Calu3 (cell line): ENCODE measurements around the gene CHST9. TPM values are rescaled to one million over a fixed set of nuclear protein-coding genes. Genes with fewer than 3 reads are reported as not detected.
"Not testable (repeated sequence)": the region's sequence is repeated elsewhere in the genome, so short reads cannot be mapped to it uniquely, and the experiment has no call there.

Source experiments
- Bru-seq: library from RNA; stranded (reverse); fragments of 400-500 nt; gene quantifications from one replicate; lab custom pipeline; 2021; lab: Mats Ljungman, UMichigan
- BruChase-seq, 2 experiments: library from RNA; stranded (reverse); fragments of 400-500 nt; gene quantifications; one replicate each; lab custom pipeline; 2021; lab: Mats Ljungman, UMichigan
- BruUV-seq: library from RNA; stranded (reverse); fragments of 400-500 nt; replicated peaks from 2 replicates; lab custom pipeline; 2021; lab: Mats Ljungman, UMichigan
- CTCF ChIA-PET: fragments of 300-600 bp; sonication (Branson Sonifier 250); formaldehyde crosslinking; loops from one replicate; lab custom pipeline; 2022; ENCODE audit warnings: antibody characterized with exemption; lab: Charles Lee
- DNase-seq: peaks from one replicate; pipeline ENCODE4 v3.0.0; 2022
- H3K27ac Mint-ChIP-seq: one replicate; pipeline ENCODE4 v1.8.0; 2022; ENCODE audit warnings: mixed read lengths; ENCODE audit not compliant: unreplicated experiment
- H3K27me3 Mint-ChIP-seq: one replicate; pipeline ENCODE4 v1.8.0; 2022; ENCODE audit warnings: mixed read lengths; ENCODE audit not compliant: unreplicated experiment
- H3K36me3 Mint-ChIP-seq: one replicate; pipeline ENCODE4 v1.8.0; 2022; ENCODE audit warnings: mild to moderate bottlenecking, moderate library complexity, mixed read lengths; ENCODE audit not compliant: insufficient read depth, unreplicated experiment
- H3K4me1 Mint-ChIP-seq: one replicate; pipeline ENCODE4 v1.8.0; 2022; ENCODE audit warnings: mild to moderate bottlenecking, low read depth, mixed read lengths; ENCODE audit not compliant: unreplicated experiment
- H3K4me3 Mint-ChIP-seq: one replicate; pipeline ENCODE4 v1.8.0; 2022; ENCODE audit warnings: mild to moderate bottlenecking, low read depth, moderate library complexity, mixed read lengths; ENCODE audit not compliant: unreplicated experiment
- H3K9me3 Mint-ChIP-seq: one replicate; pipeline ENCODE4 v1.8.0; 2022; ENCODE audit warnings: low read depth, mixed read lengths; ENCODE audit not compliant: unreplicated experiment
- intact Hi-C: fragments of 100-400 bp; cut with micrococcal nuclease; formaldehyde crosslinking; loops from one replicate; pipeline ENCODE4 v1.10.0; 2022; ENCODE audit not compliant: unreplicated experiment
- long read RNA-seq: library from polyadenylated mRNA; stranded (forward); transcript quantifications from one replicate; pipeline ENCODE4 v2.0.0, GENCODE V29; 2022
- total RNA-seq: library from RNA; stranded (reverse); gene quantifications from 2 replicates; pipeline ENCODE4 v1.2.3, GENCODE V29; 2022
- TF ChIP-seq, protein P1 (sequence below): fragments of 200-600 bp; IDR thresholded peaks from one replicate; pipeline ENCODE4 v1.8.0; 2022; ENCODE audit warnings: antibody characterized with exemption; ENCODE audit not compliant: unreplicated experiment

Gene CHST9, protein sequence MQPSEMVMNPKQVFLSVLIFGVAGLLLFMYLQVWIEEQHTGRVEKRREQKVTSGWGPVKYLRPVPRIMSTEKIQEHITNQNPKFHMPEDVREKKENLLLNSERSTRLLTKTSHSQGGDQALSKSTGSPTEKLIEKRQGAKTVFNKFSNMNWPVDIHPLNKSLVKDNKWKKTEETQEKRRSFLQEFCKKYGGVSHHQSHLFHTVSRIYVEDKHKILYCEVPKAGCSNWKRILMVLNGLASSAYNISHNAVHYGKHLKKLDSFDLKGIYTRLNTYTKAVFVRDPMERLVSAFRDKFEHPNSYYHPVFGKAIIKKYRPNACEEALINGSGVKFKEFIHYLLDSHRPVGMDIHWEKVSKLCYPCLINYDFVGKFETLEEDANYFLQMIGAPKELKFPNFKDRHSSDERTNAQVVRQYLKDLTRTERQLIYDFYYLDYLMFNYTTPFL
- total RNA-seq (50.4 and 56.9 TPM in 2 replicates), Bru-seq, nascent RNA (percentile 93 among the genes with signal in this experiment), BruChase-seq, experiment 1, labeled RNA remaining after a 6-hour chase (percentile 85 among the genes with signal in this experiment), BruChase-seq, experiment 2, labeled RNA remaining after a 2-hour chase (percentile 86 among the genes with signal in this experiment)
- long read RNA-seq, full-length matches to known transcripts = 42 of 69 reads
- long read RNA-seq, partial matches to known transcripts = 7 of 69 reads
- long read RNA-seq, other reads (novel, unspliced or antisense) = 20 of 69 reads

DNA sequence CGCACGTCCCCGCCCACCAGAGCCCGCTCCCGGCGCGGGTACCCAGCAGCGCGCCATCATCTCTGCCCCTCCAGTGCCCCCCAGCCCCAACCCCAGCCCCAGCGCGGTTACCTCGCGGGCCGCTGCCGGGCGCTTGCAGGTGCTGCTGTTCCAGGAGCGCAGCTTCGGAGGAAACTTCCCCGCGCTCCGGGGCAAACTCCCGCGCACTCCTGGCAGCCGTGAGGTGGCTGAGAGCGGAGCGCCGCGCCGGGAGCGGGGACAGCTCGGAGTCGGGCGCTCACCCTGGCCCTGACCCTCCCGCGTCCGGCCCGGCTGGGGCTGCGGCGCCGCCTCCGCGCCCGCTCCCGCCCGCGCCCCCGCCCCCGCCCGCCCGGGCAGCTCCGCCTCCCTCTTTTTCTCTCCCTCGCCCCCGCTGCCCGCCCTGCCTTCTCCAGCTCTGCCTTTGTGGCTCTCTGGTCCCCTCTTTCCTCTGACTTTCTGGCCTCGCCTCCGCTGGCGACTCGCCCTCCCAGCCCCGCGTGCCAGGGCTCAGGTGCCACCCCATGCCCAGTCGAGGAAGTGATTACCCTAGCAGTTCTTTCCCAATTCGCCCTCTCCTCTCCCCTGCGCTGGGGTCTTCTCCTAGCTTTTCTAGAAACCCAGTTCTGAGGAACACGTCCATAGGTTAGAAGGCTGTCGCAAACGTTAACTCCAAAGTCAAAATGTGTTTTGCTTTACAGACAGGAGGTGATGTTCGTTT, at the start of gene CHST9:
CHST9 (minus strand) TSS at position 284 of the 739 bp plus-strand sequence. CDS start 42,499 bp downstream, outside the sequence.
- peak within 1 kb of the TSS; percentile 92 for H3K27ac Mint-ChIP-seq
- TF ChIP-seq, protein P1, sequence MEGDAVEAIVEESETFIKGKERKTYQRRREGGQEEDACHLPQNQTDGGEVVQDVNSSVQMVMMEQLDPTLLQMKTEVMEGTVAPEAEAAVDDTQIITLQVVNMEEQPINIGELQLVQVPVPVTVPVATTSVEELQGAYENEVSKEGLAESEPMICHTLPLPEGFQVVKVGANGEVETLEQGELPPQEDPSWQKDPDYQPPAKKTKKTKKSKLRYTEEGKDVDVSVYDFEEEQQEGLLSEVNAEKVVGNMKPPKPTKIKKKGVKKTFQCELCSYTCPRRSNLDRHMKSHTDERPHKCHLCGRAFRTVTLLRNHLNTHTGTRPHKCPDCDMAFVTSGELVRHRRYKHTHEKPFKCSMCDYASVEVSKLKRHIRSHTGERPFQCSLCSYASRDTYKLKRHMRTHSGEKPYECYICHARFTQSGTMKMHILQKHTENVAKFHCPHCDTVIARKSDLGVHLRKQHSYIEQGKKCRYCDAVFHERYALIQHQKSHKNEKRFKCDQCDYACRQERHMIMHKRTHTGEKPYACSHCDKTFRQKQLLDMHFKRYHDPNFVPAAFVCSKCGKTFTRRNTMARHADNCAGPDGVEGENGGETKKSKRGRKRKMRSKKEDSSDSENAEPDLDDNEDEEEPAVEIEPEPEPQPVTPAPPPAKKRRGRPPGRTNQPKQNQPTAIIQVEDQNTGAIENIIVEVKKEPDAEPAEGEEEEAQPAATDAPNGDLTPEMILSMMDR = no peak
- H3K4me3 Mint-ChIP-seq = peak within 1 kb of the TSS; percentile 99
- DNase-seq = peak; percentile 79
- BruUV-seq = no TSS peak
- no peaks in the 10 kb centered on the region for H3K27me3 Mint-ChIP-seq
- CTCF ChIA-PET = interaction anchor here (1.5 kb wide), 1 partner anchor 167 kb away, joined by 5 read pairs; no protein-coding TSS in a partner anchor
- intact Hi-C loops = loop anchor here (2.0 to 10.0 kb wide), 3 partner anchors 42 to 370 kb away; no protein-coding TSS in a partner anchor
- H3K9me3 Mint-ChIP-seq = no peaks in the 10 kb centered on the region
- peaks cover 64% of the 10 kb centered on the region for H3K4me1 Mint-ChIP-seq
- H3K36me3 Mint-ChIP-seq = peaks cover 27% of the 10 kb centered on the region

DNA sequence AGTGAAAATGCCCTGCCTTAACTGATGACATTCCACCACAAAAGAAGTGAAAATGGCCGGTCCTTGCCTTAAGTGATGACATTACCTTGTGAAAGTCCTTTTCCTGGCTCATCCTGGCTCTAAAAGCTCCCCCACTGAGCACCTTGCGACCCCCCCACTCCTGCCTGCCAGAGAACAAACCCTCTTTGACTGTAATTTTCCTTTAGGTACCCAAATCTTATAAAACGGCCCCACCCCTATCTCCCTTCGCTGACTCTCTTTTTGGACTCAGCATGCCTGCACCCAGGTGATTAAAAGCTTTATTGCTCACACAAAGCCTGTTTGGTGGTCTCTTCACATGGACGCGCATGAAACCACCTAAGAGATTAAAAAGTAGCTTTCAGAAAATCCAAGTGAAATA, 47.2 kb upstream of the CHST9 start:
- H3K9me3 Mint-ChIP-seq, CTCF ChIA-PET, intact Hi-C loops, DNase-seq, H3K36me3 Mint-ChIP-seq, H3K4me3 Mint-ChIP-seq, H3K27me3 Mint-ChIP-seq, H3K27ac Mint-ChIP-seq, BruUV-seq: not testable (repeated sequence)
- H3K4me1 Mint-ChIP-seq = peaks cover 47% of the 10 kb centered on the region

DNA sequence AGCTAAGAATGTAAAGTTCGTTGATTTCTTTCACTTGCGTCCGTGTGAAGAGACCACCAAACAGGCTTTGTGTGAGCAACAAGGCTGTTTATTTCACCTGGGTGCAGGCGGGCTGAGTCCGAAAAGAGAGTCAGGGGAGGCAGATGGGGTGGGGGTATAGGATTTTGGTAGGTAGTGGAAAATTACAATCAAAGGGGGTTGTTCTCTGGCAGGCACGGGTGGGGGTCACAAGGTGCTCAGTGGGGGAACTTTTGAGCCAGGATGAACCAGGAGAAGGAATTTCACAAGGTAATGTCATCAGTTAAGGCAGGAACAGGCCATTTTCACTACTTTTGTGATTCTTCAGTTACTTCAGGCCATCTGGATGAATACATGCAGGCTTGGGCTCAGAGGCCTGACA, 46.6 kb upstream of the CHST9 start:
- H3K4me3 Mint-ChIP-seq, H3K36me3 Mint-ChIP-seq, intact Hi-C loops, H3K9me3 Mint-ChIP-seq, CTCF ChIA-PET, DNase-seq, BruUV-seq, H3K27me3 Mint-ChIP-seq: not testable (repeated sequence)
- Mint-ChIP-seq H3K27ac (peak overlapping the region; percentile 32), H3K4me1 (peaks cover 47% of the 10 kb centered on the region)

DNA sequence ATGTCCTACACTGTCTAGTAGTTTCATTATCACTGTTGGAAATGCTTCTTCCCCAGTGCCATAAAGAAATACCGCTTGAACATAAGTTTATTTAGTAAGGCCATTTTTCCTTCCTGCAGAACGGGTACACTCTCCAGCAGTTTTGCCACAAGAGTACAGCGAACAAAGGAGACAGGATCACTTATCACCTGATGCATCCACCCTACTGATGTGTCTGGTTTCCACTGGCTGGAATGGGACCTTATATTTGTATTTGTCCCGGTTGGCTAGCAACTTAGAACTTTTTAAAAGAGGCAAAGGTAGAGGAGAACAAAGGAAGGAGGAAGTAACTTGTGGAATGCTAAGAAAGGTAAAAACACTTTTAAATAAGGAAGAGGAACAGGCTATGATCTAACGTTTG, 46.1 kb upstream of the CHST9 start:
- H3K4me3 Mint-ChIP-seq, H3K9me3 Mint-ChIP-seq, BruUV-seq, H3K27me3 Mint-ChIP-seq, CTCF ChIA-PET, H3K36me3 Mint-ChIP-seq, intact Hi-C loops: not testable (repeated sequence)
- Mint-ChIP-seq H3K4me1 (peaks cover 51% of the 10 kb centered on the region), H3K27ac (peak overlapping the region; percentile 32)
- DNase-seq = peak; percentile 13

DNA sequence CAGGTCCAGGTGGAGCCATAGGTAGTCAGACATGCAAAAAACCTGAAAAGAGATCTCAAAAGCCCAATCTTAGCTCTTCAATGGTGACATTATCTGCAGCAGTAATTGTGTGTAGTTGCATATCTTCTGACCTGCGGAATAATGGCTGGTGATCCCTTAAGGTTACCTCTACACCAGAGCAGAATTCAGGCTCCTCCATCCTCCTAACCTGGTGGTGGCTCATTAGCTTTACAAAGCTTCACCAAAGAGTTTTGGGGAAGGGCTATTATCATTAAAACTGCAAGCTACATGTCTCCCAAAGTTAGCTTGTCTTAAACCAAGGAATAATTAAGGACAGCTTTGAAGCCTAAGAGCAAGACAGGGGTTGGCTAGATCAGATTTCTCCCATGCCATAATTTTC, 42.6 kb upstream of the CHST9 start:
- BruUV-seq = no TSS peak

More for the DNA sequence above, 42.6 kb upstream of the CHST9 start:
- H3K4me1 Mint-ChIP-seq = peaks cover 64% of the 10 kb centered on the region
- CTCF ChIA-PET = interaction anchor here (1.4 kb wide), 1 partner anchor 210 kb away, joined by 4 read pairs; no protein-coding TSS in a partner anchor
- intact Hi-C loops = loop anchor here (2.0 kb wide), 1 partner anchor 43 kb away; the partner anchor contains the start of gene CHST9
- H3K9me3 Mint-ChIP-seq = no peaks in the 10 kb centered on the region
- TF ChIP-seq, protein P1 = no peak
- no peak overlapping the region for H3K27ac Mint-ChIP-seq
- no peak for DNase-seq
- H3K36me3 Mint-ChIP-seq = no peaks in the 10 kb centered on the region
- no peak overlapping the region for H3K4me3 Mint-ChIP-seq
- H3K27me3 Mint-ChIP-seq = no peaks in the 10 kb centered on the region
